GM19468 (cell line): ENCODE data around the gene SARS1.
A peak's percentile ranks its signal among the peaks of the same experiment; 100 is the strongest.
"Not testable (repeated sequence)": the region's sequence is repeated elsewhere in the genome, so short reads cannot be mapped to it uniquely, and the experiment has no call there.

Source experiments
- ATAC-seq: cut with Tn5 transposase; IDR thresholded peaks from one replicate; pipeline ENCODE4 v1.9.1; 2021; ENCODE audit warnings: mild to moderate bottlenecking, moderate library complexity, moderate number of reproducible peaks; ENCODE audit not compliant: unreplicated experiment; ENCODE audit errors: extremely low read depth

SARS1 gene

DNA sequence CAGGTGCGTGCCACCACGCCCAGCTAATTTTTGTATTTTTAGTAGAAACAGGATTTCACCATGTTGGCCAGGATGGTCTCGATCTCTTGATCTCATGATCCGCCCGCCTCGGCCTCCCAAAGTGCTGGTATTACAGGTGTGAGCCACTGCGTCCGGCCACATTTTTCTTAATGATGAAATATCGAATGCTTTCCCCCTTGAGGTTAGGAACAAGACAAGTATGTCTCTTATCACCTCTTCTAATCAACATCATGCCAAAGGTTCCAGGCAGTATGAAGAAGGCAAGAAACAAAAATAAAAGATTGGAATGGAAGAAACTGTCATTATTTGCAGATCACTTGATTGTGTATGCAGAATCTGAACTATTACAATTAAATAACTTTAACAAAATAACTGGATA is 7.5 kb downstream of the SARS1 start:
- not testable (repeated sequence) for ATAC-seq

GRCh38 chr1:109225308-109225707 is 11.6 kb downstream of the SARS1 start:
- ATAC-seq, result no peak

DNA sequence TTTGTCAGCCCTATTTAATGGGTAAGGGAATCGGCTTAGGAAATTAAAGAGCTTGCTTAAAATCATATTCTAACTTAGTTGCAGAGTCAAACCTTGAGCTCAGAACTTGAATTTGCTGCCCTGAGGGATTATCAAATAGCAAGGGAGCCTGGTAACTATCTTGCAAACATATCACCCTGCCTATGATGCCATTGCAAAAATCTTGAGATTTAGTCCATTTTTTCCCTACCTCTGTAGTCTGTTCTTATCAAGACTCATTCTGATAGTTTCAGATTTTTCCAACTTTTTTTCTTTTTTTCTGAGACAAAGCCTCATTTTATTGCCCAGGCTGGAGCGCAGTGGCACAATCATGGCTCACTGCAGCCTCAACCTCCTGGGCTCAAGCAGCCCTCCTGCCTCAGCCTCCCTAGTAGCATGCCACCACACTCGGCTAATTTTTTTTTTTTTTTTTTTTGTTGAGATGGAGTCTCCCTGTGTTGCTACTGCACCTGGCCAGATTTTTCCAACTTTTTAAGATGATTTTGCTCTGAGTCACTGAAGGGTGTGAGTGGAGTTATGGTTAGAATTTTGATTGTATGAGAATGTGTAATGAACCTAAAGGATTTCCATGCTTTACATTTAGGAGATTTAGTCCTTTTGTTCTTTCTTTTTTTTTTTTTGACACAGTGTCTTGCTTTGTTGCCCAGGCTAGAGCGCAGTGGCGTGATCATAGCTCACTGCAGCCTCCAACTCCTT is 12.2 kb downstream of the SARS1 start:
- no peak for ATAC-seq

- no peak for ATAC-seq
These were observed 14.4 kb downstream of the SARS1 start for GRCh38 chr1:109228167-109228566.

GRCh38 chr1:109229531-109230127 is 15.9 kb downstream of the SARS1 start:
- ATAC-seq, result no peak

DNA sequence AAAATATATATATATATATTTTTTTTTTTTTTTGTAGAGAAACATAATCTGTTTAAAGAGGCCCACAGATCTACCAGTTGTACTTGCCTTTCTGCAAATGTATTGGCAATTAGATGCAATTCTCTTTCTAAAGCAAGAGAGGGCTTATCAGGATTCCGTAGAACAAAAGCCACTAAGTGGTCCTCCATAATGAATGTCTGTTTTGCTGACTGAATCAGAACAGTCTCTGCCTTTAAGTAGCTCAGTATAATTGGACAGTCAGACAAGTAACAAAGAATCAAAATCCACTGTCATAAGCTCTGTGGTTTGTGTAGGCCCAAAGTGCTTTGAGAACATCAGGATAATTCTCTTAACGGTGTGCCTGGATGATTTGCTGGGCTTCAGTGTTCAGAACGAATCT is 17.3 kb downstream of the SARS1 start:
- no peak for ATAC-seq

DNA sequence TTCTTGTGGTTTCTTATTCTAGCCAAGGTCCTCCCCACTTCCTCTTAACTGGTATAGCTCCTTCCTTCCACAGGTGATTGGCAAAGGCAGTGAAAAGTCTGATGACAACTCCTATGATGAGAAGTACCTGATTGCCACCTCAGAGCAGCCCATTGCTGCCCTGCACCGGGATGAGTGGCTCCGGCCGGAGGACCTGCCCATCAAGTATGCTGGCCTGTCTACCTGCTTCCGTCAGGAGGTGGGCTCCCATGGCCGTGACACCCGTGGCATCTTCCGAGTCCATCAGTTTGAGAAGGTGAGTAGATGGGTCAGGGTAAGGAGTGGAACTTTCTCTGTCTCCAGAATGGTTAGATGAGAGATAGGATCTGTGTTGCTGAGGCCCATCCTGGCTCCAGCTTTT is 21.4 kb downstream of the SARS1 start:
- ATAC-seq, result no peak

DNA sequence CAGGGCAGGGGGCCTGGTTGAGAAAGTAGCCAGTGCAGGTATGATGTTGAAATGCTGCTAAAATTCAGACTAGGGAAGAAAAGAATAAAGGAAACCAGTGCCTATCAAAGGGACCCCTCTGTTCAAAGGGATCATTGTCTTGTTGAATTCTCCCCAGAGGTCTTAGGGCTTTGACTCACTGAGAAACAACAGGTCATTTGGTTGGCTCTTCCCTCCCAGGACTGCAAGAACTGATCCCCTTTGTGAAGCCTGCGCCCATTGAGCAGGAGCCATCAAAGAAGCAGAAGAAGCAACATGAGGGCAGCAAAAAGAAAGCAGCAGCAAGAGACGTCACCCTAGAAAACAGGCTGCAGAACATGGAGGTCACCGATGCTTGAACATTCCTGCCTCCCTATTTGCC is 23.8 kb downstream of the SARS1 start:
- ATAC-seq, result no peak

- ATAC-seq, result no peak
These were observed 24.7 kb downstream of the SARS1 start for GRCh38 chr1:109238382-109238781.

- no peak for ATAC-seq
These were observed 25.3 kb downstream of the SARS1 start for GRCh38 chr1:109239047-109239408.

- peak; percentile 47 for ATAC-seq
These were observed 25.8 kb downstream of the SARS1 start for GRCh38 chr1:109239409-109240068.

DNA sequence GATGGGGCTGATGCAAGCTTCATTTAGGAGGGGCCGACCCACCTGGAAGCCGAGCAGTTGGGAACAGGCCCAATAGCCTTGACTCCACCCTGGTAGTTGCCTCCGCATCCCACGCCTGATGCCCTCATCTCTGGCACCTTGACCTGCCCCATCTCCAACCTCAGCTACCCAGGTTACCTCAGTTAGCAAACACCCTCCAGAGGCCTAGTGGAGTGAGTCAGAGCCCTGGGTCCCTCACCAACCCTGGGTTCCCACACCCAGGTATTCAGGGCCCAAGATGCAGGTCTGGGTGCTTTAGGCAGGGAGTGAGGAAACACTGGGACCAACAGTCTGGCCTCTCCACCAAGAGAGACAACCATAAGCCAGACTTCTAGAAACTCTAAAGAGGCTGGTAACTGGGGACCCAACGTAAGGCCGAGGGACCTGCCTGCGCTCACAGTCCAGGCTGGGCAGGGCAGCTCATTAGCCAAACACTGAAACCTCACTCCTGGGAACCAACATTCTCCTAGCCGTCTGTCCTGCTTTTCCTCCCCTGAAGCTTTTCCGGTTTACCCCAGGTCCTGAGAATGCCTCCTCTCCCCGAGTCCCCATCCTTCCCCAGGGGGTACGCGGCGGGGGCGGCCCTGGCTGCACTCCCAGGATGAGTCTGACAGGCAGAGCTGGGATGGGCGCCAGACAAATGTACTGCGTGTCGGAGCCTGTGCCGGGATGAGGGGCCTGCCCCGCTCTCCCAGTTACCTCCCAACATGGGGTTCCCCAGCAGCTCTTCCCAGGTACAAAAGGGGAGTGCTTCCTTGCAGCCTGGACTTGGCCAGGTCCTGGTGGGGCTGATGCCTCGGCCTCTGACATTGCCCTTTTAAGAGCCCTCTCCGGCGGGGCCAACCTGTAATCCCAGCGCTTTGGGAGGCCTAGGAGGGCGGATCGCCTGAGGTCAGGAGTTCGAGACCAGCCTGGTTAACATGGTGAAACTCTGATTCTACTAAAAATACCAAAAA is 26.7 kb downstream of the SARS1 start:
- no peak for ATAC-seq

GRCh38 chr1:109241344-109241743 is 27.6 kb downstream of the SARS1 start:
- no peak for ATAC-seq

DNA sequence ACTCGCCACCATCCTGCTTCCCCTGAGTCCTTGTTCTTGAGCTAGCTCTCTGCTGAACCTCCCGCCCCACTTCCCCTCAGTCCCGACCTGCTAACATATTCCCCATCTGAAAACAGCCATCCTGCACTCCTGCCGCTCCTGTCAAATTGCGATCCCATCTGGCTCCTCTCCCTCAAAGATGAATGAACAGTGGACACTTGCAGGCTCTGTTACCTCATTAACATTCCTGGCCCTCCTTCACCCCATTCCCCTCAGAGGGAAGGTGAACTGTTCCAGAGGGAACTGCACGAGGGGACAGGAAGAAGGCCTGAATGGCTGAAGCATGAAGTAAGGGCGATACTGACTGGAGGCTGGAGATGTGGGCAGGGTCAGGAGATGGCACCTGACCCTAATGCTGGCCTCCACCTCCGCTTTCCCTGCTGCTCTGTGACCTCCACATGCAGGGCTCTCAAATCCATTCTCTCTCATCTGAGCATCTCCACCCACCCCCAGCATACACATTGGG is 28.2 kb downstream of the SARS1 start:
- ATAC-seq, result no peak

DNA sequence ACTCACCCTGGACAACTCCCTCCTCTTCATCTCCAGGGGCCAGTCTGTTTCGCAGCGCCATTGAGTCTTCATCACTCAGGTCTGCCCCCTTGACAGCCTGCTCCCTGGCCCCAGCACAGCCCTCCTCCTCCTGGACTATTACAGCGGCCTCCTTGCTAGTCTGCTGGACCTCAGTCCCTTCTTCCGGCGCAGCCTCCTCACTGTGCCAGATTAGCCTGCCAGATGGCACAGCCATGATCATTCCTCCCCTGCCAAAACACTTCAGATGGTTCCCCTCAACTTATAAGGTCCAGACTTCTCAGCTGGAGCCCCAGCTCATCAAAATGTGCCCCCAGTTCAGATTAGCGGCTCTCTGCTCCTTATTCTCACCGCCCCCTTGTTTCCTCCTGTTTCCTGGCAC is 28.7 kb downstream of the SARS1 start:
- ATAC-seq, result no peak

GRCh38 chr1:109243221-109243620 is 29.5 kb downstream of the SARS1 start:
- no peak for ATAC-seq

GRCh38 chr1:109243860-109244552 is 30.3 kb downstream of the SARS1 start:
- ATAC-seq, result no peak

DNA sequence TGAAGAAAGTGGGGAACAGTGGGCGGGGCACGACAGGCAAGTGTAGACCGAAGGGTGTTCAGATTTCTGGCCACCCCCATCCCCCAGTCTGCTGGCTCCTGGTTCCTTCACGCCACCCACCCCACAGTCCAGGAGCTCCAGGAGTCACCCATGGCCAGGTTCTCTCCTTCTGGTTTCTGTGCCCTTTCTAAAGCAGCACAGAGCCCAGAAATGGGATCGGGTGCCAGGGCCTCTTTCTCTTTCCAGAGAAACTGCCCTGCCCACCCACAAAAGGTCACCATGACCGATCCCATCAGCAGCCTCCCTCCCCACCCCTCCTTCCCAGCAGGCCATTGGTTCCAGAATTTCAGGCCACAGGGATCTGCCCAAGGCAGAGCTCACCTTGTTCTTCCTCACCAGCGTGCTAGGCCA is 32.4 kb downstream of the SARS1 start:
- no peak for ATAC-seq
